SK-N-MC (cell line): ENCODE data around the gene MYCBP2.

Experiments
- EZH2 ChIP-seq: fragments of 200-600 bp; sonication (generic); IDR thresholded peaks from one replicate; pipeline ENCODE4 v1.6.1; 2017; ENCODE audit warnings: antibody characterized with exemption
- FOXP2 ChIP-seq: optimal IDR thresholded peaks from 2 replicates; pipeline ENCODE3; 2011; ENCODE audit warnings: mild to moderate bottlenecking, moderate library complexity; ENCODE audit not compliant: insufficient read depth; ENCODE audit errors: extremely low read length, control extremely low read depth
- POLR2AphosphoS5 ChIP-seq: IDR thresholded peaks from 2 replicates; pipeline ENCODE4 v1.6.1; 2012; ENCODE audit warnings: mild to moderate bottlenecking, low read depth, low read length, borderline replicate concordance

DNA sequence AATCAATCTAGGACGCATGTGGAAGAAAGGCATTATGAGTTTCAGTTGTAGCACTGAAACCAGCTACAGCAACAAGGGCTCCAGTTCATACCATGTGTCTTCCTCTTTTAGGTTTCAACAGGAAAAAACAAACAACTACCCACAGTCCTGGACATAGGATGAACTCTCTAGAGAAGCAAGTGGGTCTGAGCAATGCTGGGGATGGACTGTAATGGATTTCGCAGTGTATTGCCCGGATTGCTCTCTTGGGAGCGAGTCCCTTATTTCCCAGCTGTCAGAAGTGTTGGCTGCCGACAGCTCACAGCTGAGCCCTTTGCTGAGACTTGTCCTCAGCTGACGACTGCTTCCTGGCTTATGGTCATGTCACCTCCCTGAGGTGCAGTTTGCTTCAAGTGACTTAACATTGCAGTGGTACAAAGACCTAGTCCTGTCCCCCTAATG is 12.1 kb upstream of the MYCBP2 start:
- no peak for TF ChIP-seq POLR2AphosphoS5
- TF ChIP-seq EZH2, result no peak
- TF ChIP-seq FOXP2, result no peak
